ENCODE data around the gene EFHD1. TPM values are rescaled to one million over a fixed set of nuclear protein-coding genes. Genes with fewer than 3 reads are reported as not detected.
"Not testable (repeated sequence)": the region's sequence is repeated elsewhere in the genome, so short reads cannot be mapped to it uniquely, and the experiment has no call there.

Gene EFHD1
- total RNA-seq, 1 donor from 2014 or later: 142 TPM

- no peak overlapping the region for H3K27ac ChIP-seq
- intact Hi-C loops (cut with DNase I): no loop called here
- H3K36me3 ChIP-seq: peaks cover 4 to 9% of the 10 kb centered on the region in 2 donors
- no peaks in the 10 kb centered on the region for H3K4me1 ChIP-seq
- H3K27me3 ChIP-seq: no peaks in the 10 kb centered on the region
- no peaks in the 10 kb centered on the region for H3K9me3 ChIP-seq
- no peak for TF ChIP-seq CTCF (IDR thresholded peaks at IDR 0.05)
- H3K4me3 ChIP-seq: no peak overlapping the region
- no peak for DNase-seq (ENCODE audit: low spot score in 2 of 2)
Measured at GRCh38 chr2:232687382-232688160, 54.2 kb downstream of the EFHD1 start.

- peaks cover 0 to 3% of the 10 kb centered on the region in 2 donors for H3K36me3 ChIP-seq
- H3K27me3 ChIP-seq: no peaks in the 10 kb centered on the region
- no peak overlapping the region for H3K27ac ChIP-seq
- H3K4me1 ChIP-seq: no peaks in the 10 kb centered on the region
- no peak overlapping the region for H3K4me3 ChIP-seq
- no peak for DNase-seq (ENCODE audit: low spot score in 2 of 2)
- TF ChIP-seq CTCF (IDR thresholded peaks at IDR 0.05): no peak
- intact Hi-C loops (cut with DNase I): no loop called here
- H3K9me3 ChIP-seq: no peaks in the 10 kb centered on the region
Measured at GRCh38 chr2:232688201-232688600, 54.8 kb downstream of the EFHD1 start.

- Histone ChIP-seq H3K4me3 (no peak overlapping the region), H3K9me3 (no peaks in the 10 kb centered on the region), H3K36me3 (no peaks in the 10 kb centered on the region), H3K27ac (no peak overlapping the region), H3K4me1 (no peaks in the 10 kb centered on the region), H3K27me3 (no peaks in the 10 kb centered on the region)
- DNase-seq (ENCODE audit: low spot score in 2 of 2): no peak
- intact Hi-C loops (cut with DNase I): no loop called here
- no peak for TF ChIP-seq CTCF (IDR thresholded peaks at IDR 0.05)
Measured at GRCh38 chr2:232689152-232689910, 55.9 kb downstream of the EFHD1 start.

GRCh38 chr2:232691117-232691516 is 57.7 kb downstream of the EFHD1 start:
- intact Hi-C loops (cut with DNase I); H3K4me1 ChIP-seq; H3K27me3 ChIP-seq; H3K9me3 ChIP-seq; H3K36me3 ChIP-seq; DNase-seq (ENCODE audit: low spot score in 2 of 2); H3K4me3 ChIP-seq; H3K27ac ChIP-seq: not testable (repeated sequence)

GRCh38 chr2:232693344-232693743 is 59.9 kb downstream of the EFHD1 start:
- DNase-seq (ENCODE audit: low spot score in 2 of 2): no peak
- Histone ChIP-seq H3K4me1 (peaks cover 2 to 5% of the 10 kb centered on the region in 2 donors), H3K9me3 (no peaks in the 10 kb centered on the region), H3K27ac (no peak overlapping the region), H3K27me3 (no peaks in the 10 kb centered on the region), H3K4me3 (no peak overlapping the region), H3K36me3 (no peaks in the 10 kb centered on the region)
- no peak for TF ChIP-seq CTCF (IDR thresholded peaks at IDR 0.05)
- intact Hi-C loops (cut with DNase I): no loop called here

GRCh38 chr2:232696609-232697058 is 63.2 kb downstream of the EFHD1 start:
- Histone ChIP-seq H3K9me3 (no peaks in the 10 kb centered on the region), H3K4me3 (peak overlapping the region; percentile 83 to 98), H3K4me1 (peaks cover 7 to 22% of the 10 kb centered on the region in 2 donors), H3K27ac (peak overlapping the region; percentile 93 to 96), H3K27me3 (no peaks in the 10 kb centered on the region), H3K36me3 (no peaks in the 10 kb centered on the region)
- DNase-seq (ENCODE audit: low spot score in 2 of 2): no peak
- TF ChIP-seq CTCF (IDR thresholded peaks at IDR 0.05): no peak
- intact Hi-C loops (cut with DNase I): loop anchor here (1.0 to 2.0 kb wide), 5 partner anchors 28 to 555 kb away; partner anchors contain the start of genes ATG16L1, EFHD1, EIF4E2 and TIGD1

All from ascending aorta (tissue), 2 donors.